Hematopoietic multipotent progenitor cell treated with erythropoietin and hydrocortisone succinate and interleukin-3 and kit ligand, for 6 days (in vitro differentiated cells): ENCODE results near the gene EXOC6B.

Experiments
- DNase-seq: peaks from one replicate; pipeline ENCODE4 v3.0.0-alpha.2; 2015

Gene EXOC6B

DNA sequence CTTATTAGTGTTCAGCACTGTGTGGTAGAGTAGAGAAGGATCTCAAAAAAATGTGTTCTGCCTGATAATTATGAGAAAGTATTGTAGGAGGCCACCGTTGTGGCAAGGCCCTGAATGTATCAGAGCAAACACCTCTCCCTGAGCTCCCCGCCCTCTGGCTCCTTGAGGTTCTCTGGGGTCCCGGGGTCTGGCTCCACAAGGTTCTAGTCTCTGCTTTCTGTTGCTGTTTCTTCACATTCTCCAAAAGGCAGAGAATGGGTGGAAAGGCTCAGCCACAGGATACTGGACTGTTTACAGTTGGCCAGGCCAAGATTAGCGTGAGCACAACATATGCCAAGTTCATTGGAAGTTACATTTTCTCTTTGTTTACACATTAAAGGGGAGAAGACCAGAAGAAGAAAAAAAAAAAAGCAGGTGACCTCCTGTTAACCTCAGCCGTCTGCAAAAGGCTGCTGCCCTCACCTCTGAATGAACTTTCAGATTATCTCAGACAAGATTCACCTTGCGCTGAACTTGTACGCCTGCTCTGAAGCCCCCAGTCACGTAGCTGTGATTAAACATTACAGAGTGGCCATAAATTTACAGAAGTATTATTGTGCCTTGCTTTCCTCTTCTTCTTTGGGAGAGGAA, 621.6 kb downstream of the EXOC6B start:
- no peak for DNase-seq

DNA sequence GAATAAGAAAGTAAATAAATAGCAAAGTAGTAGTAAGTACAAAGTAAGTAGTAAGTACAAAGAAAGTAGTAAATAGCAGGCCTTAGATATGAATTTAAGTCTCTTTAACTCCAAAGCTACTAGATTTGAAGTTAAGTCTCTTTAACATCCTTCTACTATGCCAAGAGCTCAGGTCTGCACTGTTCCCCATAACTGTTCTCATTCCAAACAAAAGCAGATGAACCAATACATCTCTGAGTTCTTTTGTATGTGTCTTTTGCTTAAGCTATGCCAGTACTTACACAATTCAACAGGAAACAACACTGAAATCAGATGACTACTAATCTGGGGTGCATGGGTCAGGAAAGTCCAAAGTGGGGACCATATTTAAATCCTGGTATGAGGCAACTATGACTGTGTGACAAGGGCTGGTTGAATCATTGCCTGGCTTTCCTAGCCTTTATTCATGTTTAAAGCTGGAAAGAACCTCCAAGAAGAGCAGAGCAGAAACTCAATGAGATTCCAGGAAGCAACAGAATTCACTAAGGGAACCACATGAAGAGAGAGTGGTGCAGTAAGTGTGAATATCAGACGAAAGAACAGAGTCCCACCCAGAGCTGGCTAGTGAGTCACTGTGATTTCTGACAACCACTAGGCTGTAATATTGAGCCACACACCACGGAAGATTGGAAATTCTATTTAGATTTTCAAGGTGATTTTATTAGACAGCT, 627.1 kb downstream of the EXOC6B start:
- no peak for DNase-seq

DNA sequence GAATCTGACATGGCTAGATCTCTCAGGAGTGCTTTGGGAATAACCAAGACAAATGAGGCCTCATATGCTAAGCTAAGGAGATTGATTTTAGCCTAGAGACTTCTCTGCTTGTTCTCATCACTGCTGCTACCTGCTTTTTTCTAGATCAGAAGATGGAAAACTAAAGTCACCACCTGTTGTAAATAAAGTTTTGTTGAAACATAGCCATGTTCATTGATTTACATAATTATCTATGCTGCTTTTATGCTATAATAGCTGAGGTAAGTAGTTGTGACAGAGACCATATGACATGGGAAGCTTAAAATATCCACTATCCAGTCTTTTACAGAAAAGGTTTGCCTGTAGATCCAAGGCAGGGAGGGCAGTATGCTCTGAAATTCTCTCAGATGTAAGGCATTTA, 632.1 kb downstream of the EXOC6B start:
- DNase-seq = no peak

DNA sequence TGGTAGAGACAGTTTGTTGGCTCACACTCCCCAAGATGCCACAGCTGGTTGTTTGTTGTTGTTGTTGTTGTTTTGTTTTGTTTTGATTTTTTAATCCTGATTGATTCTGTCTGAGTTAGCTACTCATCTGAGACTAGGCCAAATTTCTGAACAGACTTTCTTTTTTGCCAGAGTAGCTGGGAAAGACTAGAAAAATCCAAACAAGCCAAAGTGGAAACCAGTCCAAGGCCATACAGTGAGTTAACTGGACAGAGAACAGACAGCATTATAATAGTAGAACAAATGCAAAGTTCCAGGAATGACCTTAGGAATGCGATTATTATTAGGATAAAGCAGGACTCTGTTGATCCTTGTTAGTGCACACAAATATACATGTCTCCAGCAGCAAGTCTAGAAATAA, 634.4 kb downstream of the EXOC6B start:
- DNase-seq = no peak

DNA sequence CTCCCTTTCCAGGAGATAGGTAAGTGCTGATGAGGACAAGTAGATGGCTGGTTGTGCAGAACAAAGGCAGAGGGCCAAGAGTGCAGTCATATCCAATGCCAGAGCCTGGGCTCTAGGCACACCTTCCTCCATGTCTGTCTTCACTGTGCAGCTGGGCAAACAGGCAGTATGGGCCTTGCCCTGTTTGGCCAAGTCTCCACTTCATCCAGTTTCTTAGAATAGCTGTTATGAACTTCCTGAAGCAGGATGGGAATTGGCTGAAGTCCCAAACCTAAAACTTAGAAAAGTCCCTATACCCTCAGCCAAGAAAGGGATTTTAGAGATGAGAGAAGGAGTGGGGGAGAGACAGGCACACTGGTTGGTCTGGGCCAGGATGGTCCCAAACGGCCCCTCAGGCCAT, 640.6 kb downstream of the EXOC6B start:
- DNase-seq = no peak

DNA sequence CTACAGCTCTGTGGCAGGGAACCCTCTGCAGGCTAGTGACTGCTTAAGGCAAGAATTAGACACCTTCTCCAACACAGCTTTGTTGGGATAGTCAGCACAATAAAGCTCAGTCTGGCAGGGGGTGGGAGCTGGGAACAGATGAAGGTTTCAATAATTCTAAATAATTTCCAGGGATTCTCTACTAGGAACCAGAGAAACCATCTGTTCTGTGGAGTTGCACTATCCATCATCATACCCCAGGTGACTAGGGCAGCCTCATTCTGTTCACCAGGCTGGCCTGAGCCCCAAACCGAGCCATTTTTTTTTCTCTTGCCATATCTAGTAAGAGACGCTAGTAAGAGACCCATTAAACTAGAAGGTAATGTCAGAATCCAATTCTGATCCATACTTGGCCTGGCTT, 642.4 kb downstream of the EXOC6B start:
- DNase-seq = no peak

DNA sequence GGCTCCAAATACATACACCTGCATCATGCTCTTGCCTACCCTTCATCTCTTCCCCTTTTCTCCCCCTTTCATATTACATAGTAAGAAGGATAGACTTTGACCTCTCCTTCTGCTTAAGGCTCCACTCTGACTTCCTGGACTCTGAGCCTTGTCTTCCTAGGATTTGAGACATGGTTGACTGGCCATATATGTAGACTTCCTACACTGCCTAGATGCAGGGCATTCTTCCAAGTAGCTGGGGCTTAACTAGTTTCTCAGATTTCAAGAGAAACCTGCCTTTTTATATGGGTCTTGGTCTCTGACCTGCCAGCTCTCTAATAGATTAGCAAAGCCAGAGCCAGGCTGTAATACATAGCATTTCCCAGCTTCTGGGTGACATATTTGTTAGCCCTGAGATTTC, 642.8 kb downstream of the EXOC6B start:
- DNase-seq = no peak

DNA sequence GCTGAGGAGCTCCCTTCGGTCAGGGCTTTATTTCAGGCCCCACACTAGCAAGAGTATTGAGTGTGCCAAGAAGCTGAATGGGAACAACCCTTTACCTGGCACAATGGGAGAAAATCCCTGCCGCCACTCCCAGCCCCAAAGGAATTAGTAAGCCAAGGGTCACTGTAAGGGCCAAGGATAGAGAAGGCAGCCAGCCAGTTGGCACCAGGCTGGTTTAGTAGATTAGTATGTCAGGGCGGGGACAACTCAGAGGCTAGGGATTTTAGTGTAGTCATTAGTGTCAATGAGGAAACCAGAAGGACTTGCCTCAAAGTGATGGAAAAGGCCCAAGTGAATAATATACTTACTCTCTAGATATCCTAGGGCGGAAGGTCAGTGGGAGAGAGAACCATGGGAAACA, 643.3 kb downstream of the EXOC6B start:
- no peak for DNase-seq

DNA sequence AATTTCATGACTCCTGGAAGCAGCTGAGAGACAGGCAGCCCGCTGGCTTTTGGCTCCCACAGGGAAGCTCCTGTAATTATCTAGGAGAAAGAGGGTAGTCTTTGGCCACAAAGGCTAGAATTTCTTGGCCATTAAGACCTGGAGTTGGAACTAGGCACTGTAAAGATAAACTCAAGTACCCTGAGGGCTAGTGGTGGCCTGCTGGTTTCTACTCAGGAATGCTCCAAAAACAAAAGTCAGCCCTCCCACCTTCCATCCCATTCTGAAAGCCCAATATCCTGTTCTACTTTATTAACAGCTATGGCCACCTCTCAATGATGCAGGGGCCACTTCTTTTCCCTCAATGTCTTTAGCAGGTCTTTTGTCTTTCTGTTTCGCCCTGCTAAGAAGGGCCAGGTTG, 644.2 kb downstream of the EXOC6B start:
- DNase-seq = no peak

DNA sequence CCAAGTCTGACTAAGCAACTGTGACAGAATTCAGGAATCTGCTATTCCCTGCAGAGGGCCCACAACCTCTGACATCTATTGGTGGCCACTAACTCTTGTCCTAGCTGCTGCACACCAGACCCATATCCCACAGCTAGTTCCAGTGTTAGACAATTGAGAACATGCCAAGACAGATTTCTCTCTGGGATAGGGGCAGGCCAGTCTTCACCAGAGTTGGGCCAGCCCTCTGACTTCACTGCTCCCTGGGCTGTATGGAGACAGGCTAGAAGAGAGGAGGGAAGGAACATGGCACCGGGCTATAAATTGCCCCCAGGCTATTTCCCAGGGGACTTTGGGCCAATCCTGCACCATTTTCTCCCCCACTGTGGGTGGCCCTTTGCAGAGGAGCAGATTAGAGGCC, 645.5 kb downstream of the EXOC6B start:
- no peak for DNase-seq

DNA sequence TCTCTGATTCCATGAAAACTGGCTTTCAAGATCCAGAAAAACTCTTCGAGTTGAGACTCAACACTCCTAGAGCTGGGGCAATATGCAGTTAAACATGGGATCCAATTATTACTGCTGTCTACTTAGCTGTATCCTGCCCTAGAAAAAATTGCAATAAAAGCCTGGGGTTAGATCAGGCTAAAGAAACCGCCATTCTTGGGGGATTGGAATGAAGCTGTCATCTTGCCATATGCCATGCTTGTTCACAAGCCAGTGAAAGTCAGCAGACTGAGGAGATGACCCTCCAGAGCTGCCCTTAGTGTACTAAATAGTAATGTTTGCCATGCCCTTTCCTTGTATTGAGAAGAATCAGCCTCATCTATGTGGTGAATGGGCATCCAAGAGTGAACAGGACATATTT, 647.3 kb downstream of the EXOC6B start:
- DNase-seq = no peak

DNA sequence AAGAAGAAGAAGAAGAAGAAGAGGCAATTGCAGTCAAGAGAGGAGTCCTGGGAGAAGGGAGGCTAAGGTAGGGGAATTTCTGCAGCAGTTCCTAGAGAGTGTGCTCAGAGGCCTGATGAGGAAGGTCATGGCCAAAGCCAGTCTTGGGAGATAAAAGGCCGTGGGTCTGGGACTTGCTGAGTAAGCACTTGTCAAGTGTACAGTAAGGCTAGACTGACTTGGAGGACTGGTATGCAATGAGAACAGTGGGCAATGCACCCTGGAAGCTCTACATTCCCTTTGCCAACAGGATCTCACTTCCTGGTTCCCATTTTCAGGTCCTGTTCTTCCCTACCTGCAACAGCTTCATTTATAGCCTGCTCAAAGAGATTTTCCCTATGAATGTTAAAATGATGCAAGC, 649.6 kb downstream of the EXOC6B start:
- DNase-seq = no peak

DNA sequence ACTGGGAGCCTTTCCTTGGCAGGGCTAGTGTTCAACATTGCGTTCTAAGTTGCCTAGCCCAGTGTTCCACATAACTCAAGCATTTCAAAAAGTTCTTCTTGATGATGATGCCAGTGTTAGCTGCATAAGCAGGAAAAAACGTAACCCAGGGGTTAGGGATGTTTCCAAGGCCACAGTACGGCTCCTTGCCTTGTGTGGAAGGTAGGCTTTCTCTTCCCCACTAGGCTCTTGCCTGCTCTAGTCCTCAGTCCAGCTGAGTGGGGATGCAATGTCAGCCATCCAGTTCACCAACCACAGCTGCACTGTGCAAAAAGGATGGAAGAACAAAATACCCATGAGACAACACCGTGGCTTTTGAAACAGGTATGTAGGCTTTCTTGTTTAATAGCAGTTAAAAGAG, 650.2 kb downstream of the EXOC6B start:
- no peak for DNase-seq

DNA sequence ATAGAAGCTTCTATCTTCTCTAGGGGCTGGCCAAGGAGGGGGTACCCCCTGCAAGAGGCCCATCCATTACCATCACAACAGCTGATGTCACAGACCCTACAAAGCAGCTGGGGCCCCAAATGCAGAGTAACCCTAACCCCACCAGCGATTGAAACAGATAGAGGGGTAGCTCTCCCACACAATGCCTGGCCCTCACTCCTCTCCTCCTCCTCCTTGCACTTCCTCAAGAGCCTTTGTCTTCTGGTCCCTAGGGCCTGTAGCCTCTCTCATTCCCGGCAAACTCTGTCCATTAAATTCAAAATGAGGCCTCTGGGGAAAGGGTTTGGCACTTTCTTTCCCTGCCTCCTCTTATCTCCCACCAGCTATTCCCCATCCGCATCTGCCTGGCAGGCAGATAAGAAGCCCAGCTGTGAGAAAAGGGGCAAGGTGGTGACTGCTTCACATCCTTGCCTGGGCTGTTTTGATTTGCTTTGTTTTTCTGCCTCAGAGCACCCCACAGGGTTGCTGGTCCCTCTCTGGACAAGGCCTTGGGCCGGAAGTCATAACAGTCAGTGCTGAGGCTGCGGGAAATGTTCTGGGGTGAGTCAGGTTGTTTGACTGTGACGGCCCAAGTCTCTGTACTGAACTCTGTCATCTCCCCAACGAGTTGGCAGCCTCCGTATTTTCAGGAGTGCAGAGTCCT, 652.1 kb downstream of the EXOC6B start:
- DNase-seq = no peak

DNA sequence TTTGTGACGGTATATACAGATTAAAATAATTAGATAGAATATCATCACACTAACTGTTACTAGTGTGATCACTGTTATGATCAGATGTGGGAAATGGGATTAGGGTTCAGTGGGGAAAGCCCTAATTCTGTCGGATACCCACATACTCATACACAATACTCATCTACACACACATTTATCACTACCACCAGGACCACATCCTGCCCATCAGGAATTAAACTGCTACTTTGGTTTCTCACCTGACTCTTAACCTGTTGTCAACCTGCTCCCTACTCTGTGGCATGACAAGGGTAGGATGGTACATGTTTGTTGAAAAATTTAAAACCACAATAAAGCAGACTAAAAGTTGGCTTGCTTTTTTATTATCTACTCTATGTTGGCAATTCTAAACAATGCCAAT, 653.4 kb downstream of the EXOC6B start:
- no peak for DNase-seq

DNA sequence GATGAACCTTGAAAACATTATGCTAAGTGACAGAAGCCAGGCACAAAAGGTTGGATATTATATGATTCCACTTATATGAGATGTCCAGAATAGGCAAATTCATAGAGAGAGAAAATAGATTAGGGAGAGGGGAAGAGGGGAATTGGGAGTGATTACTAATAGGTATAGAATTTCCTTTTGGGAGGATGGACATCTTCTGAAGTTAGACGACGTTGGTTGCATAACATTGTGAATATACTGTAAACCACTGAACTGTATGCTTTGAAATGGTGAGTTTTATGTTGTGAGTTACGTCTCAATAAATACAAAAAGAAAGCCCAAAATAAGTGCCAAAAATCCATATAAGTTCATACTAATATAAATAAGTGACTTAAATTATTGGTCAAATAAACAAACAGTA, 659.6 kb downstream of the EXOC6B start:
- no peak for DNase-seq

DNA sequence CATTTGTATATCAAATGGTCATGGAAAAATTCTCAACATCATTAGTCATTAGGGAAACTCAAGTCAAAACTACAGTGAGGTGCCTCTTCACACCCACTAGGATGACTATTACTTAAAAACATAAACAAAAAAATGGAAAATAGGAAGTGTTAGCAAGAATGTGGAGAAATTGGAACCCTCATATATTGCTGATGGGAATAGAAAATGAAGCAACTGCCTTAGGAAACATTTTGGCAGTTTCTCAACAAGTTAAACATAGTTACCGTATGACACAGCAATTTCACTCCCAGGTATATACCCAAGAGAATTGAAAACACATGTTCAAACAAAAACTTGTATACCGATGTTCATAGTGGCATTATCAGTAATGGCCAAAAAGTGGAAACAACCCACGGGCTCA, 660.0 kb downstream of the EXOC6B start:
- DNase-seq = no peak

DNA sequence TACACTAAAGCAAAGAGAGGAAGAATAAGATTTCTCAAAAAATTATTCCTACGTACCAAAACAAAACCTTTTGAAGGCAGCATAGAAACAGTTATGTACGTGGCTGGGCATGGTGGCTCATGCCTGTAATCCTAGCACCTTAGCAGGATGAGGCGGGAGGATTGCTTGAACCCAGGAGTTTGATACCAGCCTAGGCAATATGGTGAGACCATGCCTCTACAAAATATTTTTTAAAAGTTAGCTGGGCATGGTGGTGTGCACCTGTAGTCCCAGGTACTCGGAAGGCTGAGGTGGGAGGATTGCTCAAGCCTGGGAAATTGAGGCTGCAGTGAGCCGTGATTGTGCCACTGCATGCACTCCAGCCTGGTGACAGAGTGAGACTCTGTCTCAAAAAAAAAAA, 663.3 kb downstream of the EXOC6B start:
- DNase-seq = no peak

DNA sequence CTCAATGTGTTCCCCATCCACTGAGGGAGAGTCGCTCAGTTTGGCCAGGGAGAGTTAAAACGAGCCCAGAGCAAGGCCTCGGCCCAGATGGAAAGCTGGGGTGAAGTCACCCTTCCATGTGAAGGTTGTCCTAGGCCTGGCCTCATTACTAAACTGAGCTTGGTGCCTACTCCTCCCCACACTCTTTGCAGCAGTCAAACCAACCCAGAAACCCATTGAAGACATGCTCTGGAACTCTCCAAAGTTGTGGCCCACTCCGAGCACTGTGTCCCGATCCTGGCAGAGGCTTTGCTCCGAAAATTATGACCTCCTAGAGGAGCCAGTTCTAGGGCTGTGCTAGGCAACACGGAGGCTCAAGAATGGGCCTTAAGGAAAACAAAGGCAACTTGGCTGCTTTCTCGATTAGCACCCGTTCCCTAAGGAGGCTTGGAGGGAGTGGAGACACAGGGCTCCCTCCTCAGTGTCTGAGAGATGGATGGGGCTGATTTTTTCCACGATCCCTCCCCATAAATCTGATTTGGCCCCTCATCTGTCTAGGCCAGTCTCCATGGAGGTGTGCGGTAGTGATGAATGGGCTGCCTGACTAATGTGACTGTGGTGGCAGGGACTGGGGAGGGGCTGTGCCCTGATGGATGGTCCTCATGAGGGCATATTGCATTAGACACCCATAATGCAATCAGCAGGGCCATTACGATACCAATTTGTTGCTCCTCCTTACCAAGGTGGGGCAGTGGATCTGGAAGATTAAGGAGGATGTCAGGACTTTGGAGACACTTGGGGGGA, 666.4 kb downstream of the EXOC6B start:
- no peak for DNase-seq

DNA sequence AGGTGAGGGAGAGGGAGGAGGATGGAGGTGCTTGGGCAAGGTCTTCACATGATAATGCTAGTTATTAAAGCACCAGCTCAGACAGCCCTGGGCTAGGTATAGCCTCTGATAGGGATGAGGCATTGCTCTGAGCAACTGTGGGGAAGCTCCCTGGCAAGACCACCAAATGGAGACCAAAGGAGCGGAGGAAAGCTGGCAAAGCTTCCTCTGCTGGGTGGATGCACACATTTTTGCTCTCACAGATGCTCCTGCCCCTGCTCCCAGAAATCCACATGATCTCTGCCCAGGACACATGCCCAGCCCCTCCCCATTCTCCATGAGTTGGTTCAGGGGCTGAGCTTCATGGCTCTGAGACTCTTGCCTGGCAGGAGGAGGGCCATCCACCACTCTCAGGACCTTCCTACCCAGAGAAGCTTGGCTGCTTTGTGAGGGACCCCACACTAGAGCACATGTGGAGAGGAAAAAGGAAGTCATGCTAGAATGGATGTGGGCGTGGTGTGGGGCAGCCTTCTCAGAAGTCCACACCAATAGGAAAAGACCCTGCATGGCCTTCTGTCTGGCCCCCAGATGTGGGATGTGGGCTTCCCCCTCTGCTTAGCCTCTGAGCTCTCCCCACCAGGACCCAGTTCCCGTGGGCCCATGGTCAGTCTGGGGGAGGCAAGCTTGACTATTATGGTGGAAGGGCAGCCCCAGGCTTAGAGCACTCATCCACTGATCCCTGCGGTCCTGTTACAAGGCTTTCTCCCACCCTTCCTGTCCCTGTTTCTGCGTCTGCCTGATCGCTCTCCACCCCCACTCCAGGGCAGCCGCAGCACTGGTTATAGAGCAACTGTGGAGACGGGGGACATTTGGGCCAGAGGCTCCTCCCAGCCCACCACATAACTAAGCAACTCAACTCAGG, 667.7 kb downstream of the EXOC6B start:
- no peak for DNase-seq

DNA sequence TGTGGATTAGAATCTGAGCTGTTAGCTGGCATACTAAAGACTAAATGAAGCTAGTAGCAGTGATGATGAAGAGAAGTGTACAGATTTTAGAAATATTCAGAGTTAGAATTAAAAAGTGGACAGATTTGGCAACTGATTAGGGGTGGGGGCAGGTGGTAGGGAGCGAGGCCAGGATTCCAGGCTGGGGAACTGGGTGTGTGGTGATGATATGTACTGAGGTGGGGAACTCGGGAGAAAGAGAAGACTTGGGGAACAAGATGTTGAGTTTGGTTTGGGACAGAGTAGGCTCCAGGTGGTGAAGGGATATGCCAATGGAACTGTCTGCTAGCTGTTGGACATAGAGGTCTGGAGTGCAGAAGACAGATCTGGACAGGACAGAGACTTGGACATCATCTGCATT, 669.0 kb downstream of the EXOC6B start:
- no peak for DNase-seq

DNA sequence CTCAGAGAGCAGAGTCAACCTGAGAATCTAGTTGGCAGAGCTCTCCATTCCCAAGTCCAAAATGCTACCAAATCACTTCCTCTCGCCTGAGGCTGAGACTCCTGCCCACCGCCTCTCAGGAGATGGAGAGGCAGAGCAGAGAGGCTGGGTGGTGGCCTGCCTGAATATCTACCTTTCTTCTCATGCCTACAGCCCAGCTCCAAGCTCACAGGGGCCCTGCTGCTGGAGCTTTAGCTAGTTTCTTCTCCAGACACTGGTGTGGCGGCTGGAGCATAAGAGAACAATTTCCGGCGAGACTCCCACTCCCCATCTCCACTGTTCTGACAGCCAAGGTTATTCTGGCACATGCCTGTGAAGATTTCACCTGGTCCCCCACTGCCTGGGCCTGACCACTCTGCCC, 670.1 kb downstream of the EXOC6B start:
- no peak for DNase-seq

DNA sequence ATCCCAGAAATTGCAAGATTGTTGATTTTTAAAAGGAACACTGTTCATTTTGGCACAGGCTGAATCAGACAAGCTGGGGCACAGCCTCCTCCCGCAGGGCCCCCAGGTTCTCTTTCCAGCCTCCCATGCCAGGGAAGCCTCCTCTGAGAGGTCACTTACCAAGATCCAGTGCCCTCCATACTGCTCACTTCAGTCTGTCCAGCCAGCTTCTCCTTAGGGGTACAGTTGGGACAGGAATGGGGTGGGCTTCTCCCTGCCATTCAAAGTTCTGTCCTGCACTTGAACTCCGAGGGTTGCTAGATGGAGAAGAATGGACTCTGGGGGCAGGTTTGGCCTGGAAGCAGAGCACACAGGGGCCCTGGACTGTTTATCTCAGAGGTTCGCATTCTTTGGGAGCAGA, 670.7 kb downstream of the EXOC6B start:
- DNase-seq = no peak
